C4-2B (cell line): Measurements from ENCODE around the gene WDR77.

Source experiments
- H3K27ac ChIP-seq: fragments of 450-650 bp; 2 replicates; pipeline ENCODE4 v1.5.1; 2017
- ZFX ChIP-seq: fragments of 450-650 bp; IDR thresholded peaks from 2 replicates; pipeline ENCODE4 v1.6.1; 2017
- TF ChIP-seq, protein P1 (sequence below): fragments of 450-650 bp; conservative IDR thresholded peaks from 2 replicates; pipeline ENCODE4 v1.5.1; 2017; ENCODE audit warnings: mild to moderate bottlenecking

Gene WDR77

GRCh38 chr1:111399792-111400610 lies 49.1 kb downstream of the WDR77 start:
- TF ChIP-seq, protein P1, sequence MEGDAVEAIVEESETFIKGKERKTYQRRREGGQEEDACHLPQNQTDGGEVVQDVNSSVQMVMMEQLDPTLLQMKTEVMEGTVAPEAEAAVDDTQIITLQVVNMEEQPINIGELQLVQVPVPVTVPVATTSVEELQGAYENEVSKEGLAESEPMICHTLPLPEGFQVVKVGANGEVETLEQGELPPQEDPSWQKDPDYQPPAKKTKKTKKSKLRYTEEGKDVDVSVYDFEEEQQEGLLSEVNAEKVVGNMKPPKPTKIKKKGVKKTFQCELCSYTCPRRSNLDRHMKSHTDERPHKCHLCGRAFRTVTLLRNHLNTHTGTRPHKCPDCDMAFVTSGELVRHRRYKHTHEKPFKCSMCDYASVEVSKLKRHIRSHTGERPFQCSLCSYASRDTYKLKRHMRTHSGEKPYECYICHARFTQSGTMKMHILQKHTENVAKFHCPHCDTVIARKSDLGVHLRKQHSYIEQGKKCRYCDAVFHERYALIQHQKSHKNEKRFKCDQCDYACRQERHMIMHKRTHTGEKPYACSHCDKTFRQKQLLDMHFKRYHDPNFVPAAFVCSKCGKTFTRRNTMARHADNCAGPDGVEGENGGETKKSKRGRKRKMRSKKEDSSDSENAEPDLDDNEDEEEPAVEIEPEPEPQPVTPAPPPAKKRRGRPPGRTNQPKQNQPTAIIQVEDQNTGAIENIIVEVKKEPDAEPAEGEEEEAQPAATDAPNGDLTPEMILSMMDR, result peak; percentile 86
- no peak for TF ChIP-seq ZFX
- no peak overlapping the region for H3K27ac ChIP-seq

GRCh38 chr1:111392460-111392945 lies 56.6 kb downstream of the WDR77 start:
- no peak for TF ChIP-seq ZFX
- TF ChIP-seq, protein P1, result no peak

GRCh38 chr1:111392042-111392441 lies 57.0 kb downstream of the WDR77 start:
- TF ChIP-seq, protein P1, result no peak
- TF ChIP-seq ZFX, result no peak
- peak overlapping the region; percentile 76; the same call in 1 of the 2 replicates for H3K27ac ChIP-seq

More at GRCh38 chr1:111392460-111392945, 56.6 kb downstream of the WDR77 start:
- H3K27ac ChIP-seq, result no peak overlapping the region; the same call in 1 of the 2 replicates
